ENCODE data around the gene CASZ1.

Gene CASZ1, protein sequence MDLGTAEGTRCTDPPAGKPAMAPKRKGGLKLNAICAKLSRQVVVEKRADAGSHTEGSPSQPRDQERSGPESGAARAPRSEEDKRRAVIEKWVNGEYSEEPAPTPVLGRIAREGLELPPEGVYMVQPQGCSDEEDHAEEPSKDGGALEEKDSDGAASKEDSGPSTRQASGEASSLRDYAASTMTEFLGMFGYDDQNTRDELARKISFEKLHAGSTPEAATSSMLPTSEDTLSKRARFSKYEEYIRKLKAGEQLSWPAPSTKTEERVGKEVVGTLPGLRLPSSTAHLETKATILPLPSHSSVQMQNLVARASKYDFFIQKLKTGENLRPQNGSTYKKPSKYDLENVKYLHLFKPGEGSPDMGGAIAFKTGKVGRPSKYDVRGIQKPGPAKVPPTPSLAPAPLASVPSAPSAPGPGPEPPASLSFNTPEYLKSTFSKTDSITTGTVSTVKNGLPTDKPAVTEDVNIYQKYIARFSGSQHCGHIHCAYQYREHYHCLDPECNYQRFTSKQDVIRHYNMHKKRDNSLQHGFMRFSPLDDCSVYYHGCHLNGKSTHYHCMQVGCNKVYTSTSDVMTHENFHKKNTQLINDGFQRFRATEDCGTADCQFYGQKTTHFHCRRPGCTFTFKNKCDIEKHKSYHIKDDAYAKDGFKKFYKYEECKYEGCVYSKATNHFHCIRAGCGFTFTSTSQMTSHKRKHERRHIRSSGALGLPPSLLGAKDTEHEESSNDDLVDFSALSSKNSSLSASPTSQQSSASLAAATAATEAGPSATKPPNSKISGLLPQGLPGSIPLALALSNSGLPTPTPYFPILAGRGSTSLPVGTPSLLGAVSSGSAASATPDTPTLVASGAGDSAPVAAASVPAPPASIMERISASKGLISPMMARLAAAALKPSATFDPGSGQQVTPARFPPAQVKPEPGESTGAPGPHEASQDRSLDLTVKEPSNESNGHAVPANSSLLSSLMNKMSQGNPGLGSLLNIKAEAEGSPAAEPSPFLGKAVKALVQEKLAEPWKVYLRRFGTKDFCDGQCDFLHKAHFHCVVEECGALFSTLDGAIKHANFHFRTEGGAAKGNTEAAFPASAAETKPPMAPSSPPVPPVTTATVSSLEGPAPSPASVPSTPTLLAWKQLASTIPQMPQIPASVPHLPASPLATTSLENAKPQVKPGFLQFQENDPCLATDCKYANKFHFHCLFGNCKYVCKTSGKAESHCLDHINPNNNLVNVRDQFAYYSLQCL (N-terminal part only)

DNA sequence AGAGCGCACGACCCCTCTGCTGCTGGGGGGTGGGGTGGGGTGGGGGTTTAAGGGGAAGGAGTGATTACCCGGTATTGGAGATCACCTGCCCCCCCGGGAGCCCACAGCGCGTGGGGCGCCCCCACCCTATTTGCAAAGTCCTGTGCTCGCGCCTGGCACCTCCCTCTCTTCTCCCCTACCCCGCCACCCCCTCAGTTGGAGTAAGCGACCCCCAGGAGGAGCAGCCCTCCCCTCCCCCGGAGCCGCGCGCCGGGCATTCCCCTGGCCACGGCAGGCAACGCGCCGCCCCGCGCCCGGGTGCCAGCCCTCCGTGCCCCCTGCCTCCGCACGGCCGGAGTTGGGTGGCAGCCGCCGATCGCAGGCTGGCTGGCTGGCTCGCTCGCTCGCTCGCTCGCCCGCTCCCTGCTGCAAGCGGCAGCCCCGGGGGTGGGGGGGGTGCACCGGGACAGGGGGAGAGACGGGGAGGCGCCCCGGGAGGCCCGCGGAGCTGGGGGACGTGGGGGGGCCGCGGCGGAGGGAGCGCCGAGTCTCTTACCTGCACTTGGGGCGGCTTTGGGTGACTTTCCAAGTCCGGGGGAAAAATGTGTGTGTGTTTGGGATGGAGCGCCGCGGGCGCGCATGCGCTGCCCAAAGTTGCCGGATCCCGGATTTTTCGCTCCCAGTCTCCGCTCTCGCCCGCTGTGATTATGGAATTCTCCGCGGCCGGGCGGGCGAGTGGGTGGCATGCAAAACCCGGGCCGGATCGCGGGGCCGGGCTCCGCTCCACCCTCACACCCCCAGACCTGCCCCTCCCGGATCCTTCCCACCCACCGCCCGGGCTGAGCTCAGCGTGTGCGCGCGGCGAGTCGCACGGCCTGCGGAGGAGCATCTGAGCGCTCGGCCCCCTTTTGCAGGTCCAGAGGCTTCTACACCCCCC lies at the start of gene CASZ1:
Gene CASZ1 (minus strand): TSS at position 618 of the 916 bp plus-strand sequence. CDS start 102,757 bp downstream, outside the sequence.
- DNase-seq: peak; percentile 25

DNA sequence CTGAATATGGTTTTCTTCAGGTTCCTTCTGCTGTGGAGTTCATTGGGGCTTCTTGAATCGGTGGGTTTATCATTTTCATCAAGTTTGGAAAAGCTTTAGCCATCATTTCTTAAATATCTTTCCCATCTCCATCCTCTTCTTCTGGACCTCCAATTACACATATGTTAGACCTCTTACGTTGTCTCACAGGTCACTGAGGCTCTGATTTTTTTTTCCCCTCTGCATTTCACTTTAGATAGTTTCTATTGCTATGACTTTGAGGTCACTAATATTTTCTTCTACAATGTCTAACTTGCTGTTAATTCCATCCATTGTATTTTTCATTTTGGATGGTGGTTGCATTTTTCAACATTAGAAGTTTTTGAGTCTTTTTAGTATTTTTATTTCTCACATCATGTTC lies 47.3 kb upstream of the CASZ1 start:
- no peak for DNase-seq

DNA sequence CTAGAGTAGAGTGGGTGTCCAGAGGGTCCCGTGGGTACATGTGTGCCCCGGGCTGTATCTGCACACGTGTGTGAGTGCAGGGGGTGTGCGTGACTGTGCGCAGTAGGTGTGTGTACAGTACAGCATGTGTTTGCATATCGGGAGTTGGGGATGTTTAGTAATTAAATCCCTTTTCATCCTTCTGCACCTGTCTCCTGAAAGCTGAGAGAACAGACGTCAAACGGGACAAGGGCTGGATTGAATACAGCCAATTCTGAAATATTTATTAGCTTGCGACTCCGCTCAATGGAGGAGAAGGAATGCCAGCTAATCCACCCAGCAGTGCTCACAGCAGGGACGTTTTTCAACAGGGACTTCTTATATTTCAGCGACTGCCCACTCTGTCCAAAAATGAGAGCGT lies 44.7 kb upstream of the CASZ1 start:
- DNase-seq: no peak

DNA sequence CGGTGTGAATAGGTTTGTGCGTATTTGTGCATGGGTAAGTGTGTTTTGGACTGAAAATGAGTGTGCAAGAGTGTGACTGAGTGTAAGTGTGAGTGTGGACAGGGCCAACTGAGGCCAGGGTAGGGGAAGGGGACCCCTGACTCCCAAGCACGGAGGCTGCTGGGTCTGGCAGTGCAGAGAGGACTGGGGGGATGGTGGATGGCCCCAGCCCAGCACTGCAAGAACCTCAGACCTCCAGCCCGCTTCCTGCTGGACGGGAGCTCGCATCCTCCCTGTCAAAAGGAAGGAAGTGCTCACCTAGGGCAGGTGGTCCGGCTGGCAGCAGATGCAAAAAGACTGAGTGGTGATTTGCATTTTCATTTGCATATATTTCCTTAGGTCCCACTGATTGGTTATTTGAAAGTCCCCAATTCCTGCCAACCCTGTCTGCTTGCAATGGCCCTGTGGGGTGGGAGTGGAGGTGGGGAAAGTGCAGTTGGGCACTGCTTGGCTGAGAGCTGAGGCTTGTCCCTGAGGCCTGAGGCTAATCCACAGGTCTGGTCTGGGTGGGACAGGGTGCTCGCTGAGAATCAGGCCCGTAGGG lies 42.8 kb upstream of the CASZ1 start:
- no peak for DNase-seq

DNA sequence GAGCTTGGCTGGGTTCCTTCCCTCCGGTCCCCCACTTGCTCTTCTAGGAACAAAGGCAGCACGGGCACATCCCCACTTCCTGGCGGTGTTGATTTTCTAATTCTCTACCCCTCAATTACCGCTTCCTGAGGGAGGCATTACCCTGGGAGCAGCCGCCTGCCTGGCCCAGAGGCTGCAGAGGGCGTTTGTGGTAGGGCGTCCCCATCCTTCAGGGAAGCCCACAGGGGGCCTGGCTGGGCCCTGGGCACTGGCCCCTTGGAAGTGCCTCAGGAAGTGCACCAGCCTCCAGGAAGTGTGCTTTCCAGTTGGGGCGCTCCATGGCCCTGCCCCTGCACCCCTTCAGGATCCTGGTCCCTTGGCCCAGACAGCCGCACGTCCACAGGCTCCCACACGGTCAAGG lies 42.1 kb upstream of the CASZ1 start:
- DNase-seq: no peak

DNA sequence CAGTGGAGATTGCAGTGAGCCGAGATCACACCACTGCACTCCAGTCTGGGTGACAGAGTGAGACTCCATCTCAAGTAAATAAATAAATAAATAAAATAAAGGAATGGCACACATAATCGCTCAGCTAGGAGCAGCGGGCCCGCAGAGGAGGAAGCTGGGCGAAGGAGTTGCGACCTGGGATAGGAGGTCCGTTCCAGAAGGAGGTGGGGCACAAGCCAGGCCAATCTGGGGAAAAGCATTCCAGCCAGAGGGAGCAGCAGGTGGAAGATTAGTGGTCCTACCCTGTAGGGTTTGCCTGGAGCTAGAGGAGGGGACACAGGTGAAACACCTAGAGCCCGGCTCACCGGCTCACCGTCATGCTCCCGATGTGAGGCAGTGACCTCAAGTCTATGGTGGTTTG lies 40.3 kb upstream of the CASZ1 start:
- no peak for DNase-seq

DNA sequence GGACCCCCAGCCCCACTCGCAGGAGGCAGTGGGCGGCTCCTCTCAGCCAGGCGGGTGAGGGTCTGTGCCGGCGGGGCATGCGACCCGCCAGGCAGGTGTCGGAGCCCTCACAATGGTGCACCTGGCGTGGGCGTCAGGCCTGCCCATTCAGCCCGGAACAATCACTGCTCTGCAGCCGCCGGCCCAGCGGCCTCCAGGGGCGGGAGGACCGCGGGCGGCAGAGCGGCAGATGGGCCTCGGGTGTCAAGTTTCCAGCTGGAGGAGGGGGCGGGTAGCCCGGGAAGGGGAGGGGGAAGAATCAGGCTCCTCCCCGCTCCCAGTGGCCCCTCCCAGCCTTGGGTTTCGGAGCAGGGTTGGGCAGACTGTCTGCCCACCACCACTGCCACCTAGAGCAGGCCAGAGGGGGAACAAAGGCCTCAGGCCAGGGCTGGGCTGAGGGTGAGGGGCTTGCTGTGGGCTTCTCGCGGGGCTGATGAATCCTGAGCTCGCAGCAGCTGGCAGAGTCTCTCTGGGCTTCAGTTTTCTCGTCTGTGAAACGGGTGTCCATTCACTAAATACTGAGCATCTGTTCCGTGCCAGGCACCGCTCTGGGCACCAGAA lies 39.5 kb upstream of the CASZ1 start:
- no peak for DNase-seq

DNA sequence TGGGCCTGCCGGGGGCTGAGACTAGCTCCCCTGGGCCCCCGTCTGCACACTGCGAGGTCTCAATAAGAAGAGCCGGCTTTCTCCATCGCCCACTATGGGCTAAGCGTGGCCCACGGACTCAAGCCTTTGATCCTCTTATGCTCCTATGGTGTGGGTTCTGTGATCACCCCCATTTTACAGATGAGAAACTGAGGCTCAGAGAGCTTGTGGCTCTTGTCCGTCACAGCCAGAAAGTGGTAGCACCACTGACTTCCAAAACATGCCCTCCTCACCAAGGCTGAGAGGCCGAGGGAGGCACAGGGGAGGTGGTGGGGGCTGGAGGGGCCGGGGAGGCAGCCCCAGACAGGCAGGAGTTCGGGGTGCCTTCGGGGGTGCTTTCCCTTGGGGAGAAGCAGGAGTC lies 39.0 kb upstream of the CASZ1 start:
- DNase-seq: no peak

DNA sequence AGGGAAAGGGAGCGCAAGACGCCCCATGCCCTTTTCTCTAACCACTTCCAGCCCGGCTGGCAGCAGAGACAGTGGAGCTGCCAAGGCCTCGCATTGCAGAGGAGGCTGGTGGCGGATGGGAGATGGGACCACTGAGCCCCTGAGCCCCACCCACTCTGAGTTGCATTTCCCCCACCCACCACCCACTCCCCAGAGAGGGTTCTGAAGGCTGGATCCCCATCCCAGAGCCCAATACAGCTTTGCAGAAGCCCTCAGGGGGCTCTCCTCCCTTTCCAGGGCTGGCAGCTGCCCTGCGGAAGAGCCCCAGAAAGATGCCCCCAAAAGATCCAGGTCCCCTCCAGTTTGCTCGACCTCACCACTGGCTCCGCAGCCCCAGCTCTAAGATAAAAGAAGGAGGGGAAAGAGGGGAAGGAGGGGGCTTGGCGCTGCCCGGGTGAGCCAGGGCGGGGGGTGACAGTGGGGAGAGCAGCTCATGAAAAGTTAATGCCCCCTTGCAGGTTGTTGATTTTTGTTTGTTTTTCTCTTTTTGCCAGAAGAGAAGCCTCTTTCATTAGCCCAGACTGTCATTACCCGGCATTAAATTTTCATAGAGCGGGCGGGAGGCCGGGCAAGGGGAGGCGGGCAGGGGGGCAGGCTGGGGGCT lies 38.4 kb upstream of the CASZ1 start:
- no peak for DNase-seq

DNA sequence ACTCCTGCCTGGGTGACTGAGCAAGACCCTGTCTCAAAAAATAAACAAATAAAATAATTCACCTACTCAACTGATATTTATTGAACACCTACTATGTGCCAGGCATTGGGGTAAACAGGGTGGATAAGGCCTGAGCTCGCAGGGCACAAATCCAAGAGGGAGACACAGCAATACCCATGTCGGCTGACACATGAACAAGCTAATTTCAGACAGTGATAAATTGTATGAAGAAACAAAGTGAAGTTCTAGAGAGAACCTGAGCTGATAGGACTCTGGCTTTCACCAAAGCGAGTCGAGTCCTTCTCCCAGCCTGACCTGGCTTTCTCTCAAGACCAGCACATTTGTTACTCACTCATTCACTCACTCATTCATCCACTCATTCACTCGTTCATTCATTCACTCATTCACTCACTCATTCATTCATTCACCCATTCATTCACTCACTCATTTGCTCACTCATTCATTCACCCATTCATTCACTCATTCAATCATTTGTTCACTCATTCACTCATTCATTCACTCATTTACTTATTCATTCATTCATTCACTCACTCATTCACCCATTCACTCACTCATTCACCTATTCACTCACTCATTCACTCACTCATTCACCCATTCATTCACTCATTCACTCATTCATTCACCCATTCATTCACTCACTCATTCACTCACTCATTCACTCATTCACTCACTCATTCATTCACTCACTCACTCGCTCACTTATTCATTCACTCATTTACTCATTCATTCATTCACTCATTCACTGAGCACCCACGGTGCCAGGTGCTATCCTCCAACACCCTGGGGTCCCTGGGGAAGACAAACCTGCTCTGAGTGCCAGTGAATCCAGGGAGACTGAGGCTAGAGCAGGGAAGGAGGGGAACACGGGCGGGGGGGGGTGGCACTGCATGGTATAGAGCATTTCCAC lies 37.4 kb upstream of the CASZ1 start:
- DNase-seq: no peak

DNA sequence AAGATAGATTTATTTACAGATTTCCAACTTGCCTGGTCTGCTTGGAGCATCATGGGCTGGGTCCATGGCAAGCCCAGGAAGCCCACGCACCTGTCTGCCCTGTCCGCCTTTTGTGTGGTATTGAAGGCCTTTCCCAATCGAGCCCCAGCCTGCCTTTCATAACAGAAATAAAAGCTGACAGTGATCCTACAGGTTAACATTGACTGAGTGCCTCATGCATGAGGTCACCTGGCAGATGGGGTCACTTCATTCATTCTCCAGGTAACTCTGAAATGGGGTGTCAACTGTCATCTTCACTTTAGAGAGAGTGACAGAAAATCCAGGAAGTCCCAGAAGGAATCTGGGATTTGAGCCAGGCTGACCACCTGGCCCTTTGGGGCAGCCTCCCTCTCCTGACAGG lies 36.3 kb upstream of the CASZ1 start:
- DNase-seq: no peak

DNA sequence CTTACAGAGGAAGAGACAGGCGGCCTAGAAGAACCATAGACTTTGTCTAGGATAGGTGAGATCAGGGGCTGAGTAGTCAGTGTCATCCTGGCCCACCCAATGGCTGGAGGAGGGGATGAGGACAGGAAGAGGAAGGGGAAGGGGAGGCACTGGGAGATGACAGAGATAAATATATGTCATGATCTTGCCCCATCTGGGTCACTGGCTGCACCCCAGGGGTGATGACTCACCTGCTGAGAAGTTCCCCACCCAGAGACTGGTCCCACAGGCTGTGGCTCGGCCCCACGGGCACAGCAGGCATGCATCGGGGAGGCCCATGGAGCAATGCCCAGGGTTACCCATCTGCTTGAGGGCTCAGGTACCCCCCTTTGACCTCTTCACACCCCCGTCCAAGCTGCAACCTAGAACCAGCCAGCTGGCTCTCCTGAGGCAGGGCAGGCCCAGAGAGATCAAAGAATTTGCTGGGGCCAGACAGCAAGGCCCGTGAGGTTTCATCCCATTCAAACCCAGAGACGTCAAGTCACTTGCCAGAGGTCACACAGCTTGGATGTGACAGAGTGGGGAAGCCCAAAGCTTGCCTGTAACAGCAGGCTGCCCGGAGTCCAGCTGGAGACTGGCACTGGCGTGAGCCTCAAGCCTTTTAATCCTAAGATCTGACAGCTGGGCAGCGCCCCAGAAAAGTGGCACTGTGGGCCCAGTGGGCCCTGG lies 34.7 kb upstream of the CASZ1 start:
- DNase-seq: no peak

DNA sequence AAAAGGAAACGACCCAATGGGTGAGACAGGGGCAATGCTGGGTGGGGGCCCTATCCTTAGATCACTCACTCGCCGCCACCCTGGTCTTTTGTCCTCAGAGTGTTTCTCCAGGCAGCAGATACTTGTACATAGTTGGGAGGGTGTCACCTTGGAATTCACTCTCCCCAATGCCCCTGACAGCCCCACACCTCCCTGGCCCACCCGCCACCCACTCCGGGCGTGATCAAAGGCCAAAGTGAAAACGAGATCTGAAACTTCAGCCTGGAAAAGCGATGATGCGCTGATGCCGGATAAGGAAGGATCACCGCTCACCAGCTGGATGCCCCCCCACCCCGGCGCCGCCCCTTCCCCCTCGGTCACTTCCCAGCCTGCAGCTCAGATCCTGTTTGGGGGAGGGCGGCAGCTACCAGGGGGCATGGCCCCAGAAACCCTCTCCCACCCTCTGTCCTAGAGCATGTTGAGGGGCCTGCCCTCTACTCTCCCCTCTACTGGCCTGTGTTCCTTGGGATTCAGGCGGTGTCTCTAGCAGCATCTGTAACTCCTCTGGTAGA lies 33.6 kb upstream of the CASZ1 start:
- DNase-seq: no peak

DNA sequence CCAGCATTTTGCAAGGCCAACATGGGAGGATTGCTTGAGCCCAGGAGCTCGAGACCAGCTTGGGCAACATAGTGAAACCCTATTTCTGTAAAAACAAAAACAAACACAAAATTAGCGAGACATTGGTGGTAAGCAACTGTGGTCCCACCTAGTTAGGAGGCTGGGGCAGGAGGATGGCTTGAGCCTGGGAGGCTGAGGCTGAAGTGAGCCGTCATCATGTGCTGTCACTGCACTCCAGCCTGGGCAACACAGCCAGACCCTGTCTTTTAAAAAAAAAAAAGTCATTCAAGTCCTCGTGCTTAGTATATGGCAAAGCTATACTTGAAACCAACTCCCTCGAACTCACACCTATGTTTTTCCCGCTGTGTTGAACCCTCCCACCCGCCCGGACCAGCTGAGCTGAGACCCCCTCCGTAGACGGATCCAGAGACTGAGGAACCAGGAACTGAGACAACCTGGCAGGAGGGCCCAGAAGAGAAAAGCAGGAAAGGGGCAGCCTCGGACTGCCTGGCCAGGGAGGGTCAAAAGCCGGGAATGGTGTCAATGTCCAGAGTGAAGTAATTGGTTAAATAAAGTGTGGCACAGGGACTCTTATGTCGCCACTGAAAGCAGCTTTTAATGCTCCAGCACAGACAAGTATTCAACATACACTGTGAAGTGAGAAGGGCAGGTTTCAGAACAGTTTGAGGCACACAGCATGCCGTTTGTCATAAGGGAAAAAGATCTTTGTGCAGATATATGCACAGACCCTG lies 32.8 kb upstream of the CASZ1 start:
- DNase-seq: no peak

DNA sequence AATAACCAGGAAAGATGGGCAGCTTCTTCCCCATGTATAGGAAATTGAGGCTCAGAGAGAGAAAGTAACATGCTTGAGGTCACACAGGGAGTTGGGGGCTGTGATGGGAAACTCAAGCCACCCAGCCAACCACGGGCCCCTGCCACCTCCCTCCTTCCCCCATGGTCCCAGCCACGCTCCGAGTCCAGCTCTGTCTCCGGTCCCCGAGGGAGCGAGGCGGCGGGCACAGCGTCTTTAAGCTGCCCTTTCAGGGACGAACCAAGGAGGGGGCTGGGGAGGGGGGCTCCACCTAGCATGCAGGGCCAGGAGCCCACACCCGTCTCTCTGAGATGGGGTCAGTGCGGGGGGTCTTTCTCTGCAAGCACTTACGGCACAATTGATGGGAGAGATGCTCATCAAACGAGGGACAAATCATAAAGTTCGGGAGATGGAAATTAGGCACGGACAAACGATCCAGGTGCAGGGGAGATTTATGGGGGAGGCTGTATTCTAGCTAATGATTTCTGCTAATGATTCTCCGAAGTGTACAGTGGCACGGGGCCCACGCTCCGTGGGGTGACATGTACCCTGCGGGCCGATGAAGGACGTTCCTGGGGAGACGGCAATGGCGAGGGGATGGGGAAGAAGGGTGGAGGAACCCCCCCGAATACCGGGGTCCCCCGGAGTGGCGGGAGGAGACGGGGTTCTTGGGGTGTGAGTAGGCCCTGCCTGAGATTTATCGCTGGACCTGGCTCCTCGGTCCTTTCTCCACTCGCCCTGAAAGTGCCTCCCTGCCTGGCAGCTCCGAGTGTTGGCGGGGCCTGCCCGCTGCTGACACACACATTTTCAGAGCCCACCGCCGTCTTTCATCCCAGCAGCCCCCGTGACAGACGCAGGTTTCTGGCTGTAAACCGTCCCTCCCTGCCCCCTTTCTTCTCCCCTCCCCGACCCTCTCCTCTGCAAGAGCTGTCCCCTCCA lies 31.2 kb upstream of the CASZ1 start:
- DNase-seq: no peak

DNA sequence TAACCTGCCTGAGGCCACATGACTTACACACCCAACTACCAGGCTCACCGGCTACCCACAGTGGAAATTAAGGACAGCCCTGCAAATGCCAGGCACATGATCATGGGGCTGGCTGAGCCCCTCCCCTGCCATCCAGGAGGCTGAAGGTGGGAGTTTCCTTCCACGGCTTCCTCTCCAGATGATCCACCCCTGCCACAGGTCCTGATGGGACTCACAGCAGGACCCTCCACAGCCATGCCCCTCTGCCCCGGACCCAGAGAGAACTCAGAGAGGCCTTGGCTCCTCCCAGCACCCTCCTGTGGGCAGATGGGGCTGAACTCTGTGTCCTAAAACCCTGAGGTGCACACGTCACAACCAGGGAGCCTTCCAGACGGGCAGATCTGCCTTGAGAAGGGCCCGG lies 29.1 kb upstream of the CASZ1 start:
- DNase-seq: no peak

All from activated effector memory CD4-positive, alpha-beta T cell treated with anti-CD3 and anti-CD28 coated beads, Interleukin-2, amount 50 U/mL, for 16 hours (primary cell).